GM18873 (cell line): ENCODE results near the gene SLC45A2.
"Not testable (repeated sequence)": the region's sequence is repeated elsewhere in the genome, so short reads cannot be mapped to it uniquely, and the experiment has no call there.

Experiments used
- ATAC-seq: cut with Tn5 transposase; IDR thresholded peaks from one replicate; pipeline ENCODE4 v1.9.1; 2021; ENCODE audit warnings: mild to moderate bottlenecking, moderate library complexity, moderate number of reproducible peaks; ENCODE audit not compliant: unreplicated experiment, low FRiP score

The SLC45A2 gene

GRCh38 chr5:33969572-33970452 is 14.7 kb downstream of the SLC45A2 start:
- no peak for ATAC-seq

GRCh38 chr5:33968211-33969005 is 16.1 kb downstream of the SLC45A2 start:
- ATAC-seq = no peak

GRCh38 chr5:33966805-33967204 is 17.7 kb downstream of the SLC45A2 start:
- ATAC-seq = no peak

GRCh38 chr5:33964132-33964700 is 20.3 kb downstream of the SLC45A2 start:
- no peak for ATAC-seq

GRCh38 chr5:33958176-33958575 is 26.3 kb downstream of the SLC45A2 start:
- no peak for ATAC-seq

- ATAC-seq = no peak
Measured at GRCh38 chr5:33957577-33958150, 26.8 kb downstream of the SLC45A2 start.

GRCh38 chr5:33952175-33952574 is 32.3 kb downstream of the SLC45A2 start:
- not testable (repeated sequence) for ATAC-seq

GRCh38 chr5:33944543-33945132 is 39.9 kb downstream of the SLC45A2 start:
- ATAC-seq = no peak

GRCh38 chr5:33941090-33941489 is 43.4 kb downstream of the SLC45A2 start:
- ATAC-seq = no peak

- ATAC-seq = no peak
Measured at GRCh38 chr5:33939556-33940262, 44.8 kb downstream of the SLC45A2 start.

- no peak for ATAC-seq
Measured at GRCh38 chr5:33938881-33939280, 45.6 kb downstream of the SLC45A2 start.

GRCh38 chr5:33938507-33938796 is 46.0 kb downstream of the SLC45A2 start:
- no peak for ATAC-seq

- ATAC-seq = no peak
Measured at GRCh38 chr5:33937707-33938506, 46.6 kb downstream of the SLC45A2 start.

GRCh38 chr5:33937017-33937706 is 47.3 kb downstream of the SLC45A2 start:
- ATAC-seq = no peak

- ATAC-seq = no peak
Measured at GRCh38 chr5:33936381-33937016, 48.0 kb downstream of the SLC45A2 start, which contains the start of gene RXFP3. Gene RXFP3 (plus strand): TSS chr5:33936386. CDS start chr5:33936741, 355 bp downstream.

GRCh38 chr5:33936004-33936380 is 48.5 kb downstream of the SLC45A2 start:
- ATAC-seq = no peak

GRCh38 chr5:33934176-33934575 is 50.3 kb downstream of the SLC45A2 start:
- ATAC-seq = no peak

- peak; percentile 84 for ATAC-seq
Measured at GRCh38 chr5:33933723-33934169, 50.7 kb downstream of the SLC45A2 start.
